Stimulated activated CD8-positive, alpha-beta memory T cell treated with anti-CD3 and anti-CD28 coated beads, Interleukin-15, amount 100 ng/mL, for 1 hour (primary cell): Measurements from ENCODE around the gene RNF115.
"Not testable (repeated sequence)": the region's sequence is repeated elsewhere in the genome, so short reads cannot be mapped to it uniquely, and the experiment has no call there.

Experiments used
- DNase-seq: peaks from one replicate; pipeline ENCODE4 v3.0.0-alpha.2; 2020; ENCODE audit warnings: low read depth

RNF115 gene

DNA sequence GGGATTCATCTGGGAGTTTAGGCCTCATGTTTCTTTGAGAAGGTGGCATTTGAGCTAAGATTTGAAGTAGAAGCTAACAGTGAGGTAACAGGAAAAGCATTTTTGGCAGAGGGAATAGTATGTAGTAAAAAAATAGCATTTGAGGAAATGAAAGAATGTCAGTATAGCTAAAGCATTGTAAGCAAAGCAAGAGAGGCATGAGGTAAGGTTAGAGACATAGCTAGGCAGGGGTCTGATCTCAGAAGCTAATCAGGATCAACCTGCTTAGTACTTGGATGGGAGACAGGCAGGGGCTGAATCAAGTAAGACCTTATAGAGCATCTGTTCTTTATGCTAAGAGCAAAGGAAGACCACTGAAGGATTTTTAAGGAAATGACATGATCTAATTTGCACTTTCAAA, 4.1 kb upstream of the RNF115 start:
- no peak for DNase-seq

DNA sequence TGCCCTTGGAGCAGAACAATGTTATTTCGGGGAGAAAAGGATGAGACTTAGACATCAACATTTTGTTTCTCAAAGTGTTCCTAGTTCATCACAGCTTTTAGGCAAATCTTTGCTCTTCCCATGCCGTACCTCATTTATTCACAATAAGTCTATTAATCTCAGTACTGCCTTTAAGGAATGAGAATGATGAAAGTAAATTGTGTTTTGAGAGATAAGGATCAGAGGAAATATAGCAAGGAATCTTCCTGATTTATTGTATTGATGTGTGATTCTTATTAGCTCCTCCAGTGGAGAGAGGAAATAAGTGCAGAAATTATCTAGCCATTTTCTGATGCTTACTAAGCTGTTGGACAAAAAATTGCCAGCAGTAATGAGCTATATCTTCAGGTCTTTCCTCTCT, 2.1 kb upstream of the RNF115 start:
- DNase-seq = no peak

DNA sequence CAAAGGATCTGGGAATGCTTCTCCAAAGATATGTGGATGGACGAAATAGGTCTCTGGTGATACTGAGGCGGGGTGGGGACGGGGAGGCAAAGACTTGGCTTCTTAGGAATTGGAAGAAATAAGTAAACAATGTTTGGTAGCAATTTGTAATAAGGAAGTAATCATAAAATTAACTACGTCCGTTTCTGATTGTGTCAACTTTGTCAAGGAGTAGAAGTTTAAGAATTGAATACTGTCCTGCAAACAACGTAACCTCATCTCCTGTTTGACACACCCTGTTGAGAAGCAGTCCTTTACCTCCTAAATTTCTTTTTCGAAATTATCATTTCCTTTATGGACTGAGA, 576 bp upstream of the RNF115 start:
- no peak for DNase-seq

DNA sequence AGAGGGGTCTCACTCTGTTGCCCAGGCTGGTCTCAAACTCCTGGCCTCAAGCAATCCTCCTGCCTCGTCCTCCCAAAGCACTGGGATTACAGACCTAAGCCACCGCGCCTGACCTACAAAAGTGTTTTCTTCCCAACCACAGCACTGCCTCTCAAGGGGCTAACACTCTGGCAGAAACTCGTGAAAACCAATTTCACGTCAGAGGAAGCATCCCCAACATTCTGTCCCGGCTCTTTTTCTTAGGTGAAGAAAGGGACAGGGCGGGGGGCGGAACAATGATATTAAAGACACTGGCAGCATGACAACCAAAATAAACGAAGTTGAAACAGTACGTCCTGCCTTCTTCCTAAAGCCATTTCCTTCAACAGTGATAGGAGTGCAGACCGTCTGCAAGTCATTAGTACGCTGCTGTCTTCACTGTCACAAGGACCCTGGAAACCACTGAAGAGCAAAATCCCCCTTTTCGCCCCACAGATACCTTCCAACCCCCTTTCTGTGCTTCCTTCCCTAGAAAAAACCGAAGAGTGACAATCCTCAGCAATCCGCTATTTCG, 1.0 kb downstream of the RNF115 start:
- DNase-seq = not testable (repeated sequence)

DNA sequence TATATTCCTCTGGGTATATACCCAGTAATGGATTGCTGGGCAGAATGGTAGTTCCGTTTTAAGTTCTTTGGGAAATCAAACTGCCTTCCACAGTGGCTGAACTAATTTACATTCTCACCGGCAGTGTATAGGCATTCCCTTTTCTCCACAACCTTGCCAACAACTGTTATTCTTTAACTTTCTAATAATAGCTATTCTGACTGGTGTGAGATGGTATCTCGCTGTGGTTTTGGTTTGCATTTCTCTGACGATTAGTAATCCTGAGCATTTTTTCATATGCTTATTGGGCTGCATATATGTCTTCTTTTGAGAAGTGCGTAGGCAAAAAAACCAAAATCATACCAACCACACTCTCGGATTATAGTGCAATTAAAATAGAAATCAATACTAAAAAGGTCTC, 5.8 kb downstream of the RNF115 start:
- DNase-seq = not testable (repeated sequence)

DNA sequence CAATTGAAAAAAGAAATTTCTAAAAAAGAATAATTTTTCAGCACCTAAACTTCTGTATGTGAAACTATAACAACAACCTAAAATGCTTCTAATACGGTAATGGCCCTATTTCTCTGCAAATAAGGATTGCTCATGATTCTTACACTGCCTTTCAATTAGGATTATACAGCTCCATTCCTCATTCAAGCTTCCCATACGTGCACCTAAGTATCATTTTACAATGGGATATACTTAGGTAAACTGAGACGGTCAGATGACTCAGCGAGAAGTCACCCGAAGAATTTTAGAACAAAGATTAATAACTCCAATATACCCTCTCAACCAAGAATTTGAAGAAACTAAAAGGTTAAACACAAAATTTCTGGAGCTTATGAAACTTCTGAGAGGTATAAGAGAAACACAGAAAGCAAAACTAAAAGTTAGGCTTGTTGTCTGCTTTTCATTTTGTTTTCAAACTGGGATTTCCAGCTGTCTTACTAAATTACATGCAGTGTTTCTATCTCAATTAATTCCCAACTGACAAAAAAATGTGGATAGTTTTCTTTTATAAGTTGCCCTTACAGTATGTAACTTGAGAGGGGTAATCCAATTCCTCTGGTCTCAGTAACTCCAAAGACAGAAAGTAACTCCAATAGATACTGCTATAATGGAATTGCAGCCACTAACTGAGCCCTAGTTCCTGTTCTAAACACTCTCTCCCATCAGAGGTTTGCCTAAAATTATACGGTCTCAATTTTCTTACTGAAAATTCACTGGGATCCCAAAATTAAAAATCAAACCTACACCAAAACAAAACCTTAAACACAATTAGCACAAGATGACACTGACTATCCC, 10.7 kb downstream of the RNF115 start:
- DNase-seq = not testable (repeated sequence)

DNA sequence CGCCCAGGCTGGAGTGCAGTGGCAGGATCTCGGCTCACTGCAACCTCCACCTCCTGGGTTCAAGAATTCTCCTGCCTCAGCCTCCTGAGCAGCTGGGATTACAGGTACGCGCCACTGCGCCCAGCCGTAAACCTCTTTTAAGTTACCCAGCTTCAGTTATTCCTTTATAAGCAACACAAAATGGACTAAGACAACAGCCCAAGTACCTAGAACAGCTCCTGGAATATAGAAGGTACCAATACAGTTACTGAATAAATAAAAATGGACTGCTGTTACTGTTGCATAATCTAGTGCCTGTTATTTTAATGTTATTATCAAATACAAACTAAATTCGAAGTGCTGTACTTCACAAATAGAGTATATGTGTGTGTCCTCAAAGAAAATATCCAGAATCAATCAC, 17.1 kb downstream of the RNF115 start:
- no peak for DNase-seq

DNA sequence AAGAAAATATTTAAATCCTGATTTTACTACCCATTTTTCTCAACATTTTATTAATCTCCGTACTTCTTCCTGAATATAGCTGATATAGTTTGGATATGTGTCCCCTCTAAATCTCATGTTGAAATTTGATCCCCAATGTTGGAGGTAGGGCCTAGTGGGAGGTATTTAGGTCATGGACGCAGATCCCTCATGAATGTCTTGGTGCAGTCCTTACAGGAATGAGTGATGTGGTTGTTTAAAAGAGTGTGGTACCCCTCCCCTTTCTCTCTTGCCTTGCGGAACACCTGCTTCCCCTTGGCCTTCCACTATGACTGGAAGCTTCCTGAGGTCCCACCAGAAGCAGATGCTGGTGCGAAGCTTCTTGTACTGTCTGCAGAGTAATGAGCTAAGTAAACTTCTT, 17.5 kb downstream of the RNF115 start:
- DNase-seq = no peak

DNA sequence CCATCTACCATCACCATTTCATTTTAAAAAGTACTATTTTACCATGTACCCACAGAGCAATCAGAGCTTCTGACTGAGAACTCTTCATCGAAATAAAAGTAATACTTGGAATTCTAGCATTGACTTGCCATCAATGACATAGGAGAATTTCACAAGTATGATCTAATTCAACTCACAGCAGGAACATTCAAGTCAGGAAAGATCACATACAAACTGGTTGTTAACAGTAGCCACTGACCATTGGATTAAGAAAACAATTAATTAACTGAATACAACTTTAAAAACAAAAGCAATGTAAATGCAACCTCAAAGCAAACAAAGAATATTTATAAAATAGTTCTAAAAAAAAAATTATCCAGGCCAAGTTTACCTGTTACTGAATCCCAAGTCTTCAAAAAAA, 18.8 kb downstream of the RNF115 start:
- no peak for DNase-seq

DNA sequence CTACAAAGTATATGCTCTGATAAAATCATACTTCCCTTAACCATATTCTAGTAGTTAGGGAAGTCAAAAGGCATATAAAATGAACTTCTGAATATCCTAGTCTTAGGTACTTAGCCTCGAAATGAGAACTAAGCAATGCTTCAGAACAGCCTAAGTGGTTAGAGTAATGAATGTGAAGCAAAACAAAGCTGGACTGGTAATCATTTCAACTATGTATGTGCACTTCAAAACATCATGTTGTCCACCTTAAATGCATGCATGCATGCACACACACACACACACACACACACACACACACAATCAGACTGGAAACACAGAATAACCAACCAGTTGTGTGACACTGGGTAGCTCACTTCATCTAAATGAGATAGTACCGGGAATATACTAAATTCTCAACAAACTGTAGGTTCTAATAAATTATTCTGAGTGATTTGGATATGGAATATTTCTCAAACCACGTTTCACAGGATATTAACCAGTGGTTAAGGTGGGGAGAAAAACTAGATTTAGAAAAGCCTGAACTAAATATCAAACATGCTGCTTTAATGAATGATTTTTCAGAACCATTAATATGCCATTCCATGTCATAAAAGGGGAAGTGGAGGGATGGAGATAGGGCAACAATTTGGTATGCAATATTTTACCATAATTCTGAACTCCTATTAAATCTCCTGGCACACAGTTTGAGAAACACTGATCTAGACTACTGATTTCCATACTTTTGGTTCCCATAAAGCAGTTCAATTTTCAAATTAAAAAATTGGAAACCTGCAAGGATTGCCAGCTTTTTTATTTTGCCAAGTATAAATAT, 19.5 kb downstream of the RNF115 start:
- no peak for DNase-seq

DNA sequence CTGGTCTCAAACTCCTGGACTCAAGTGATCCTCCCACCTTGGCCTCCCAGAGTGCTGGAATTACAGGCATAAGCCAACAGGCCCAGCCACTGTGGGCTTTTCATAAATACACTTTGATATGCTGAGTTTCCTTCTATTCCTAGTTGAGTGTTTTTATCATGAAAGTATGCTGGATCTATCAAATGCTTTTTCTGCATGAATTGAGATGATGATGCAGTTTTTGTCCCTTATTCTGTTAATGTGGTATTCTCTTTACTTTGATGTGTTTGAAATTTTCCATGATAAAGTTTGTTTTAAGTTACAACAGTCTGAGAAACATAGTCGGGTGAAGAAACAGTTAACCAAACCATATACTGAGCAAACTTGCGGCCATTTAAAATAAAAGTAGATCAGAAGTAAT, 24.1 kb downstream of the RNF115 start:
- no peak for DNase-seq

DNA sequence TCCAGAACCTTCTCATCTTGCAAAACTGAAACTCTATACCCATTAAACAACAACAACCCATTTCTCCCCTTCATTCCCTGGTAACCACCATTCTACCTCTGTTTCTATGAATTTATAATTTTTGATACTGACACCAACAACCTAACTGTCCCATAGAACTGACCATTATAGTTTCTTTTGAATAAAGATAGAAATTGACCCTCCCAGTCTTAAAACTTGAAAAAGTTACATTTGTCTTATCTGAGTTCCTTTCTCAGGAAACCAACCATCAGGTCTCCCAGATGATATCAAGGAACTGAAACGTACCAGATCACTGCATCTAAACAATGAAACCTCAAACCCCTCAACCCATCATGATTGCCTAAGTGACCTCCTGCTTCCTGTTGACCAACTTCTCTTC, 27.1 kb downstream of the RNF115 start:
- no peak for DNase-seq

DNA sequence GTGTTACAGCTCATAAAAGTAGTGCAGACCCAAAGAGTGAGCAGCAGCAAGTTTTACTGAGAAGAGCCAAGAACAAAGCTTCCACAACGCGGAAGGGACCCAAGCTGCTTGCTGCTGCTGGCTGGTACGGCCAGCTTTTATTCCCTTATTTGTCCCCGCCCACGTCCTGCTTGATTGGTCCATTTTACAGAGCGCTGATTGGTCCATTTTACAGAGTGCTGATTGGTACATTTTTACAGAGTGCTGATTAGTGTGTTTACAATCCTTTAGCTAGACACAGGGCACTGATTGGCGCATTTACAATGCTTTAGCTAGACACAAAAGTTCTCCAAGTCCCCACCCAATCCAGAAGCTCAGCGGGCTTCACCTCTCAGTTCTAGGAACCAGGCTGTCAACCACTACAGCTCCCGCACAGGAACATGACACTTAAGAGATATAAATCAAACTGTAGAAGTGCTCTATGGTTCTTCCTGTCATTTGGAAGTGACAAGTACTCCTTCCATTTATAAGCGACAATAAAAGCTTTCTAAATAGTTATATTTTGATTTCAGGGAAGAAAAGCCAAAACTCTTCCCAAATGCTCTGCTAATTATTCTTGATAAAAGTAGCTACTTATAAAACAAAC, 28.5 kb downstream of the RNF115 start:
- no peak for DNase-seq

DNA sequence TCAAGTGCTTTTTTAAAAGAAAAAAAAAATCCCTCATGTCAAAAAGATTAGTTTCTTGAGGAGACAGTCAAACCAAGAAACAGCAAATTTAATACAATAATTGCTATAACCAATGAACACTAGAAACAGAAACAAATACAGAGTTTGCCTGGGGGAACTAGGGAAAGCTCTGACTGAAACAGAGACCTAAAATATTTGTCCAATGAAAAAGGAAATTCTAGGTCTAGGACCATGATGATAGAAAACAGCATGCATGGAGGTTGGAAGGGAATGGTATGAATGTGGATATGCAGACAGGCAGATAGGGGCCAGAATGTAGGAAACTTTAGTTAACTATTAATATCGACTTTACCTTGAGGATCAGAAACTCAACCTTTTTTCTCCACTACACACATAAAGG, 31.4 kb downstream of the RNF115 start:
- DNase-seq = no peak

DNA sequence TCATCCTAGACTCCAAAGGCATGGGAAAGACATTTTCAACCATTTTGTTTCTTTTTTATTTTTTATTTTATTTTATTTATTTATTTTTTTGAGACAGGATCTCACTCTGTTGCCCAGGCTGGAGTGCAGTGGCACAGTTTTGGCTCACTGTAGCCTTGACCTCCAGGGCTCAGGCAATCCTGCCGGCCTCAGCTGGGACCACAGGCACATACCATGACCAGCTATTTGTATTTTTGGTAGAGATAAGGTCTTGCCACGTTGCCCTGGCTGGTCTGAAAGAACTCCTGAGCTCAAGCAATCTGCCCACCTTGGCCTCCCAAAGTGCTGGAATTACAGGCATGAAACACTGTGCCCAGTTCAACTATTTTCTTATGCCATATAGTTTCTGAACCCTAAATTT, 32.0 kb downstream of the RNF115 start:
- DNase-seq = not testable (repeated sequence)

DNA sequence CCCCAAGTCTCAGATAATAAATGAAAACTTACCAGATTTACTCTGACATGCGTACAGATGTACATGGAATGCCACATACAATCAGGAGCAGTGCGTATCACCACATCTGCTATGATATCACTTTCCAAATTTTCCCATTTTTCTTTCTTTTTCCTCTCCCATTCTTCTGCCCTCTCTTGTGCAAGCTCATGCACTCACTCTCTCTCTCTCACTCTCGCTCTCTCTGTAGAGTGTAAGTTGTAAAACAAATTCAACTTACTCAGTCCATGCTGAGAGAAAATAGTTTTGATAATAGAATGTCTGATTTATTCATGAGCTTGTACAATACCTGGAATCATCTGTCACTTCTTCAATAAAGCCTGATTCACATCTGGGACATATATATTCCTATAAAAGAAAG, 35.3 kb downstream of the RNF115 start:
- DNase-seq = no peak

DNA sequence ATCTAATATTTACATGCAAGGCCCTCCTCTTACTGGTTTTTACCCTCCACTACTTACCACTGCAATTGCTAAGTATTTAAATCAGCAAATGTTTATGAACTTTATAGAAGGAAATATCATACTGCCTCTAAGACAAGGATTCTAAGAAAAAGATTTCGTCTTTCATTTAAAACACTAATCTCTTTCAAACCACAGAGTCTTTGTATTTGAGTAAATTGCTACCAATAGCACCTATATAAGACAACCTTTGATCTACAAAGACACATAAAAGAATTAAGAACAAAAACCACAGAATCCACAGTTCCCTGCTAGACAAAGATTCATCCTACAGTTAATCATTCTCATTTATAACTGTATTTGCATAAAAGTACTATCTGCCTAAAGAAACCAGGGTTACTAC, 37.6 kb downstream of the RNF115 start:
- no peak for DNase-seq

DNA sequence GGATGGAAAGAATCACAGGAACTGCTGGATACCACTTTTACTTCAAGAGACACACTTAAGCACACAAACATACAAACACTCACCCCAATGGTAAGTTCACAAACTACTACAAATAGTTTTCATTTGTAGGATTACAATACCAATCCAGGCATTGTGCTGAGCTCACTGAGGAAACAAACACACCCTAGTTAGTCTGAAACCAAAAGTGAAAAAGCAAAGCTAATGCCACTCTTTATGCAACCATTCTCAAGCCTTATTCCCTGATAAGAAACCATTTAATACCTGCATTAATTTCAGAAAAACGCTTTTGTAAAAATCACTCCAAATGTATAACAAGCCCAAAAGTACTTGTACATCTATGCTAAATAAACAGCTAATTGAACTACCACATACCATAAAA, 38.3 kb downstream of the RNF115 start:
- no peak for DNase-seq

DNA sequence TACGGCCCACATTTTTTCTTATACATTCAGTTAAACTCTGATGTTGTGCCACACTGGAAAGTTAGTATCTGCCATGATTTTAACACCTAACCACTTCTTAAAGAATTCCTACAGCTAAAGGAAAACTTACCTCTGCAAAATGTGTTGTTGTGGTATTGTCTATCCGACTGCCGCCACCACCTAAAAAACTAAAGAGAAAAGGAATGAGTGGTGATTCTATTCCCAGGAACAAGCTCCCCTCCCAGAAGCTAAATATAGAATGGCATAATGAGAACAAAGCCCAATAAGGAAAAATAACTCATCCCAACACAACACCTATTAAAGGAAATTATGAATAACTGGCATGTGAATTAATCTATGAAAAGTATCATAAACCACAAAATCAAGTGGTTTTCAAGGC, 39.5 kb downstream of the RNF115 start:
- no peak for DNase-seq

DNA sequence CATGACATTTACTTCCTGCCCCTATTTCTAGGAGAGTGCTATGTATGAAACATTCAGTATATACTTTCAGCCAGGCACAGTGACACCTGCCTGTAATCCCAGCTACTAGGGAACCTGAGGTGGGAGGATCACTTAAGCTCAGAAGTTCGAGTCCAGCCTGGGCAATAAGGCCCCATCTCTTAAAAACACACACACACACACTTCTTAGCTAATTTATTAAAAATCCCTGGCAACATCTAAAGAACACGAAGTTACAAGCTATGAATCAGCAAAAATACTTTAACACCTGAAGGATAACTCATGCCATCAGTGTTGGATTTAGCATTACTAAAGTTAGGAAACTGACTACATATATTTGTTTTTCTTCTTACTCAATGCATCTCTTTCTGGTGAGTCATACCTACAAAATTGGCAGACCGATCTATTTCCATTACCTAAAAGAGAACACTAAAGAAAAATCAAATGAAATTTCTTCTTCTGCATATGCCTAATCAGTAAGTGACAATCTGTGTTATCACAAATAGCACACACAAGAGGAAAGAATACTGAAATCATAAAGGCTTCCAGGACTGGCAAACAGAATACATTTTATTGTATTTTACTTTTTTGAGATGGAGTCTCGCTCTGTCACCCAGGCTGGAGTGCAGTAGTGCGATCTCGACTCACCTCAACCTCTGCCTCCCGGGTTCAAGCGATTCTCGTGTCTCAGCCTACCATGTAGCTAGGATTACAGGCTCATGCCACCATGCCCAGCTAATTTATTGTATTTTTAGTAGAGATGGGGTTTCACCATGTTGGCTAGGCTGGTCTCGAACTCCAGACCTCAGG, 41.4 kb downstream of the RNF115 start:
- no peak for DNase-seq

DNA sequence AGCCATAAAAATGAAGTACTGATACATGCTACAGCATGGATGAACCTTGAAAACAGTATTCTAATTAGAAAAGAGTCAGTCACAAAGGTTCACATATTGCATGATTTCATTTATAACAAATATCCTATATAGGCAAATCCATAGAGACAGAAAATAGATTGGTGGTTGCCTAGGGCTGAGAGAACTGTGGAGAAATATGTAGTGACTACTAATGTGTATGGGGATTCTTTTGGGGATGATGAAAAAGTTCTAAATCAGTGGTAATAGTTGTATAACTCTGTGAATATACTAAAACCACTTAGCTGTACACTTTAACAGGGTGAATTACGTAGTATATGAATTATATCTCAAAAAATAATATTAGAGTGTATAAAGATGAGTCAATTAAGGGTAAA, 45.8 kb downstream of the RNF115 start:
- no peak for DNase-seq
